NCI-H524 (cell line): Measurements from ENCODE around the gene C1orf94.
A peak's percentile ranks its signal among the peaks of the same experiment; 100 is the strongest.
"Not testable (repeated sequence)": the region's sequence is repeated elsewhere in the genome, so short reads cannot be mapped to it uniquely, and the experiment has no call there.

Source experiments
- DNase-seq, 2 experiments: peaks; one replicate each; lab custom pipeline; 2025; lab: John Stamatoyannopoulos, UW

The C1orf94 gene

GRCh38 chr1:34164771-34165391 lies 11.8 kb upstream of the C1orf94 start, which contains the start of gene CSMD2:
Gene CSMD2, minus strand, starts transcription at chr1:34165230. Its CDS starts 133 bp downstream, at chr1:34165097.
- DNase-seq, result peak in 1 of 2 experiments; percentile 49

GRCh38 chr1:34165422-34165921 lies 11.2 kb upstream of the C1orf94 start:
- DNase-seq, result peak in 1 of 2 experiments; percentile 15

GRCh38 chr1:34166191-34166624 lies 10.5 kb upstream of the C1orf94 start:
- peak in 1 of 2 experiments; percentile 23 for DNase-seq

GRCh38 chr1:34166625-34167361 lies 9.9 kb upstream of the C1orf94 start:
- DNase-seq, result no peak

- DNase-seq, result no peak
Measured at GRCh38 chr1:34167389-34167788, 9.3 kb upstream of the C1orf94 start.

- DNase-seq, result no peak
Measured at GRCh38 chr1:34175744-34176143, 963 bp upstream of the C1orf94 start.

- DNase-seq, result no peak
Measured at GRCh38 chr1:34178072-34178471, 1.4 kb downstream of the C1orf94 start.

GRCh38 chr1:34183381-34183780 lies 6.7 kb downstream of the C1orf94 start:
- not testable (repeated sequence) for DNase-seq

GRCh38 chr1:34186741-34187494 lies 10.2 kb downstream of the C1orf94 start:
- DNase-seq, result no peak

GRCh38 chr1:34188418-34188817 lies 11.7 kb downstream of the C1orf94 start:
- DNase-seq, result peak in 1 of 2 experiments; percentile 6

- DNase-seq, result no peak
Measured at GRCh38 chr1:34188985-34189384, 12.3 kb downstream of the C1orf94 start.

- no peak for DNase-seq
Measured at GRCh38 chr1:34190692-34191091, 14.0 kb downstream of the C1orf94 start.

GRCh38 chr1:34192621-34193020 lies 15.9 kb downstream of the C1orf94 start:
- no peak for DNase-seq

GRCh38 chr1:34199927-34200326 lies 23.2 kb downstream of the C1orf94 start:
- DNase-seq, result no peak

- DNase-seq, result no peak
Measured at GRCh38 chr1:34212673-34213072, 36.0 kb downstream of the C1orf94 start.

GRCh38 chr1:34213956-34214355 lies 37.2 kb downstream of the C1orf94 start:
- DNase-seq, result no peak

- DNase-seq, result no peak
Measured at GRCh38 chr1:34231441-34231840, 54.7 kb downstream of the C1orf94 start.

- DNase-seq, result no peak
Measured at GRCh38 chr1:34235594-34235993, 58.9 kb downstream of the C1orf94 start.

GRCh38 chr1:34236089-34236488 lies 59.4 kb downstream of the C1orf94 start:
- DNase-seq, result no peak

- no peak for DNase-seq
Measured at GRCh38 chr1:34237151-34237815, 60.6 kb downstream of the C1orf94 start.

GRCh38 chr1:34245967-34246366 lies 69.3 kb downstream of the C1orf94 start:
- DNase-seq, result no peak

GRCh38 chr1:34250342-34250741 lies 73.6 kb downstream of the C1orf94 start:
- no peak for DNase-seq
